ENCODE measurements around the gene CLHC1.
"Not testable (repeated sequence)": the region's sequence is repeated elsewhere in the genome, so short reads cannot be mapped to it uniquely, and the experiment has no call there.

Gene CLHC1

GRCh38 chr2:55231546-55232083 lies 478 bp downstream of the CLHC1 start:
- no peak for DNase-seq

DNA sequence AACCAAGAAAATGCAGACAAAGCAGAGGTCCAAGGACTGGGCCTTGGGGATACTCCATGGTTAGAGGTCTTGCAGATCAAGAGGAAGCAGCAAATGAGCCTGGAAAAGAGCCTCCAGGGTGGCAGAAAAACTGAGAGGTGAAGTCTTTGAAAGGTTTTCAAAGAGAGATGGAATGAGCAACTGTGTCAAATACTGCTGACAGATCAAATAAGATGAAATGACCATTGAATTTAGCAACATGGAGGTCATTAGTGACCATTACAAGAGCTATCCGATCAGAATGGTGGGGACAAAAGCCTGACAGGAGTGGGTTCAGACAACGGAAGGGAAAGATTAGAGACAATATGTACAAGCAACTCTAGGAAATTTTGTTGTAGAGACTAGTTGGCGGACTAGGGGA lies 1.5 kb downstream of the CLHC1 start:
- DNase-seq: no peak

DNA sequence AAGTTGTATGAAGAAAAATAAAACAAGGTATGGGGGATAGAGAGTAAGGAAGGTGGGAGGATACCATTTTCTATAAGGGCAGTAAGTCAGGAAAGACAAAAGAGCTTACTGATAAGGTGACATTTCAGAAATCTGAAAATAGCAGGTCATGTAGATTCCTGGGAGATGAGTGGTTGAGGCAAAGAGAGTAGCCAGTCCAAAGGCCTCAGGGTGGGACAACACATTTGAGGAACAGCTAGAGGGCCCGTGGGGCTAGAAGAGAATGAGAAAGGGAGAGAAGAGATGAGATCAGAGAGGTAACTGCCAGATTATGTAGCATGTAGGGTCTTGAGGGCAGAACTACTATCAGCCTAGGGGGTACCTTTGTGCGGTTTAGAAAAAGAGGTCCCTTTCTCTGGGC lies 2.9 kb downstream of the CLHC1 start:
- DNase-seq: no peak

GRCh38 chr2:55228226-55228563 lies 3.9 kb downstream of the CLHC1 start:
- no peak for DNase-seq

DNA sequence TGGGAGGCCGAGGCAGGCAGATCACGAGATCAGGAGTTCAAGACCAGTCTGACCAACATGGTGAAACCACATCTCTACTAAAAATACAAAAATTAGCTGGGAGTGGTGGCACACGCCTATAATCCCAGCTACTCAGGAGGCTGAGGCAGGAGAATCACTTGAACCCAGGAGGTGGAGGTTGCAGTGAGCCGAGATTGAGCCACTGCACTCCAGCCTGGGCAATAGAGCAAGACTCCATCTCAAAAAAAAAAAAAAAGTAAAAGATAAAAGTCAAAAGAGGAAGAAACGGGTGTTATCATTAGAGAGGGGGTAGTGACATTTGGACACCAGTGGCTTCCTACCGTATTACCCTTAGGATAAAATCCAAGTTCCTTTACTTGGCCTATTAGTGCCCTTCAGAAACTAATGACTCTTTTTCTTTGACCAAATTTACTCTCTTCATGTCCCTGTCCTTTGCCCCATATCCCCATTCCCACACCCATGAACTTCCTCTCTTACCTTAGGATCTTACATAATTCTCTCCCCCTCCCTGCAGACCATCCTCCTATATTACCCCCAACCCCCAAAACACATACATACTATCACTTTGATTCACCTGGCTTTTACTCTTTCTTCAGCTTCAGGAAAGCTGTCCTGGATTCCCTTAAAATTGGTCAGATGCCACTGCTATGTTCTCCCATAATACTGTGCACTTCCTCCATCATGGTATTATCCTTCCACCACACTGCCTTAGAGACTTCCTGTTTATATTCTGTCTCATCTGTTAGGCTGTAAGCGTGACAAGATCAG lies 4.5 kb downstream of the CLHC1 start:
- not testable (repeated sequence) for DNase-seq

GRCh38 chr2:55225481-55226020 lies 6.5 kb downstream of the CLHC1 start:
- no peak for DNase-seq

- no peak for DNase-seq
These were observed 7.3 kb downstream of the CLHC1 start for GRCh38 chr2:55224761-55225261.

DNA sequence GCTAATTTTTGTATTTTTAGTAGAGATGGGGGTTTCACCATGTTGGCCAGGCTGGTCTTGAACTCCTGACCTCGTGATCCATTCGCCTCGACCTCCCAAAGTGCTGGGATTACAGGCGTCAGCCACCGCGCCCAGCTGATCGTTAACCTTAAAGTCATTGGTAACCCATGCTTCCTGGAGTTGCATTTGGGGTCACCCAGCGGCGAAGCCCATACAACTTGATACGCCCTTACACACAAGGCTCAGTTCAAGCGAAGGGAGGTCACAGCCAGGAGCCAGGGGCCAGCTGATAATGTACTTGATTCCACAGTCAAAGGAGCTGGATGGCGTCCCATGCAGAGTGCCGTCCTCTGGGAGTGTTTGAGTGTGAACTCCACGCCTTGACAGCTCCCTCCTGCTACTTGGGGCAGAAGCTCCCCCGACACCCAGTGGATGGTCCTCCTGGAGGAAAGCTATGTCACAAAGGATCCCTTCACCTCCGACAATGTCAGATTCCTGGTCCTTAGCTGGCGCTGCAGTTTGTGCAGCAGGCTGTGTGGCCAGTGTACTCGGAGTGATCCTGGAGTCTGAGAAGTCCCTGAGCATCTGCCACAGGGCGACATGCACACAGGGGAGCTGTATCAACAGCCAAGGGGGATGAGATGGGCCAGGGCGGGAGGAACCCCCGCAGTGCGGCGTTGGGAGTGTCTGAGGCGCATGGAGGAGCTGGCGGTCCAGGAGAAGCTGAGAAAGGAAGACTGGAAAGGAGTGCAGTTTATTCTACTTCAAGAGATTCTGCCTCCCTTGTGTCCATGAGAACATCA lies 7.9 kb downstream of the CLHC1 start:
- DNase-seq: no peak

DNA sequence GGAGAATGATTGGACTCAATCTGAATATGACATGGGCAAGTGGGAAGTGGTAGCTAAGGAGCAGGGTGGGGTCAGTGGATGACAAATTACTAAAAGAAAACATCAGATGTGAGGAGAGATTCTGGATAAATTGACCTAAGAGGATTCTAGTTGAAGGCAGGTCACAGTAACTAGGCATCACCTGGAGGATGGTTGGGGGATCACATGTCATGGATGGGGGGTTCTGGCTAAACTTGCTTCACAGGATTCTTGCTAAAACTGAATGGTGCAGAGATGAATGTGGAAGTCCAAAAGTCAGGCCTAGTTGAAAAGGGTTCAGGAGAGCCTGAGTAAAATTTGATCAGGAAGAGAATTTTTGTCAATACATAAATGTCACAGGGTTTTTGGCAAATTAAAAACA lies 18.3 kb downstream of the CLHC1 start:
- DNase-seq: no peak

DNA sequence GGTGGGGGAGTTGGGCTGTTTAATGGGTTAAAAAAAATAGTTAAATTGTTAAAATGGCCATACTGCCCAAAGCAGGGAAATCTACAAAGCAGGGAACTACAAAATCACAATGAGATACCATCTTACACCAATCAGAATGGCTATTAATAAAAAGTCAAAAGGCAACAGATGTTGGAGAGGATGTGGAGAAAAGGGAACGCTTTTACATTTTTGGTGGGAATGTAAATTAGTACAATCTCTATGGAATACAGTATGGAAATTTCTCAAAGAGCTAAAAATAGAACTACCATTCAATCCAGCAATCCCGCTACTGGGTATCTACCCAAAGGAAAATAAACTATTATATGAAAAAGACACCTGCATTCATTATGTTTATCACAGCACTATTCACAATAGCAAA lies 27.1 kb downstream of the CLHC1 start:
- DNase-seq: no peak

- DNase-seq: no peak
These were observed 27.6 kb downstream of the CLHC1 start for GRCh38 chr2:55204536-55204935.

GRCh38 chr2:55200416-55200815 lies 31.7 kb downstream of the CLHC1 start:
- DNase-seq: no peak

GRCh38 chr2:55196526-55196925 lies 35.6 kb downstream of the CLHC1 start:
- no peak for DNase-seq

- DNase-seq: not testable (repeated sequence)
These were observed 40.2 kb downstream of the CLHC1 start for GRCh38 chr2:55191888-55192287.

- not testable (repeated sequence) for DNase-seq
These were observed 45.3 kb downstream of the CLHC1 start for GRCh38 chr2:55186837-55187236.

GRCh38 chr2:55180374-55180773 lies 51.7 kb downstream of the CLHC1 start:
- no peak for DNase-seq

GRCh38 chr2:55176094-55176415 lies 56.0 kb downstream of the CLHC1 start:
- no peak for DNase-seq

DNA sequence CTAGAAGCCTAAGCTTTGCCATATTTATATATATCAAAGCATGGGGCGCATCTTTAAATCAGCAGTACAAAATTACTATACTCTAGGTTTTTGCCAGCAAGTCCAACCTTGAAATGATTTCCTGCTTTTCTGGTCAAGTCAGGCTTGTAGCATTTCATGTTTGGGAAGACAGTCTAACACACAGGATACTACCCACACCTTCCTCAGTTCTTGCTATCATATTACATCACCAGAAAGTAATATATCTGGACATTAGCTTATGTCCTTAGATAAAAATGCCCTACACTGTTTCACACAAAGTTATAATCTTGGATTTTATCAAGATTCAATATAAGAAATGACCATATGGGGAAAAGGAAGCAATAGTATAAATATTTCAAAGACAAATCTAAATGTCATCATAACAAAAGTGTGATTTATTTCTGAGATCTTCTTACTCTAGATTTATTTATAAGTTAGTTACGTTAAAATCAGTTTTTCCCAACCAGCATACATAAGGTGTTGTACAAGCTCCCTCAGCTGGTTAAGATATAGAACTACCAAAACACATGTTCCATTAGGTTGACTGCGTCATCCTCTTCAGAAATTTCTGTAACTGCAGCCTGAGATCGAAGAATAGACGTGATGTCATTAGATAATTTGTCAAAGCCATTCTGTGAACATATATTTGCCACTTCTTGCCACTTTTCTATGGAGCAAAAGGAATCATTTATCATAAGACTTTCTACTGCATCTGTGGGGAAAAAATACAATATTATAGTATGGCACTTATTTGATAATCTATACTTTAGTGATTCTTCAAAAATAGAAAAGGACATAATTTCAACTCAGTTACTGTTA lies 56.6 kb downstream of the CLHC1 start:
- DNase-seq: no peak

DNA sequence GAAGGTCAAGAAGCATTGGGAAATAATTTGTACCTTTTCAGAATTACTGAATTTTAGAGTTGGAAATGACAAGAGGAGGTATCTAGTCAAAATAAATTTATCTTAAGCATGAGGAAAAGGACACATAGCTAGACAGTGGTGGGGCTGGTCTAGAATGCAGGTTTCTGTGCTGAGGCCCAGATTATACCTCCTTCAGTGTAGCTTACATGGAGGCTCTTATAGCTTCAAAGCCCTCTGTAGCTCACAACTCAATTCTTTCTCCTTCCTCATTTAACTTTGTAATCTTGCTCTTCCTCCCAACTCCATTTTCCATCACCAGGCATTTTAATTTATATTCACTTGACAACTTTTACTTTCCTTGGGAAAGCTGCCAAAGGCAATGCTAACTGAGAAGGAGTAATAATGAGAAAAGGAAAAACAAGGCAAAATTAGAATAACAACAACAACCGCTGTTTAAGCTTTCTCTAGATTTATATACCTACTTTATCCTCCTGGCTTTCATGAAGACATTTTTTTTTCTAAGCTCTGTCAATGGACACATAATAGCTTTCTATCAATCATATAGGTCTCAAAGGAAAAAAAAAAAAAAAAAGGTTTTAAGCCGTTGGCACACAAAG lies 58.5 kb downstream of the CLHC1 start:
- no peak for DNase-seq

DNA sequence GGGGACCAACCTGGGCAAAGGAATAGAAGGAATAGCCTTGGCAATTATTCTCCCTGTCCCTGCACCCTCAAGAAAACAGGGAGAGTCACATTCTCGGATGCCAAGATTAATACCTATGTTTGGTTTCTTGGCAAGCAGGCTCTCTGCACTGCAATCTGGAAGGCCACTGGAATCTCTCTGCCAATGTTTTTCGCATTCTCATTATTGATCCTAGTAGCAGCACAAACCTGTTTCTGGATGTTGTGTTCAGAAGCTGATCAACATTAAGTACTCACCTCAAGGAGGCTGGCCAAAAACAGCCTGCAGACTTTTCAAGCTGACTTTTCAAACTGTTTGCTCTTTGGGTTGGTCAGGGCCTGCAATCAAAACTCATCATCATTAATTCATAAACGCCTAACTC lies 62.2 kb downstream of the CLHC1 start:
- DNase-seq: no peak

- no peak for DNase-seq
These were observed 62.7 kb downstream of the CLHC1 start for GRCh38 chr2:55169359-55169758.
